Vagina (tissue), 2 donors: Measurements from ENCODE around the gene ADAMTSL3. TPM values are rescaled to one million over a fixed set of nuclear protein-coding genes. Genes with fewer than 3 reads are reported as not detected.

Experiments used
- DNase-seq, 2 donors: peaks; one replicate each; pipeline ENCODE4 v3.0.0-alpha.2; 2017; ENCODE audit errors: extremely low spot score in 2 of 2
- H3K27ac ChIP-seq: fragments of 200-600 bp; sonication (generic); one replicate; pipeline ENCODE4 v1.5.1; 2019
- H3K27me3 ChIP-seq: fragments of 200-600 bp; sonication (generic); one replicate; pipeline ENCODE4 v1.5.1; 2019
- H3K36me3 ChIP-seq, 2 donors: fragments of 200-600 bp; sonication (generic); one replicate each; pipeline ENCODE4 v1.5.1; 2017 to 2019
- H3K4me1 ChIP-seq: fragments of 200-600 bp; sonication (generic); one replicate; pipeline ENCODE4 v1.5.1; 2019
- H3K4me3 ChIP-seq, 2 donors: fragments of 200-600 bp; sonication (generic); 1 replicate in 1 of 2; 2 replicates in 1 of 2; pipeline ENCODE4 v1.5.1; 2016 to 2019
- H3K9me3 ChIP-seq: fragments of 200-600 bp; sonication (generic); one replicate; pipeline ENCODE4 v1.5.1; 2019
- CTCF ChIP-seq, 3 experiments: fragments of 450-650 bp in 2 of 3; fragments of 200-600 bp in 1 of 3; sonication (generic) in 1 of 3; IDR thresholded peaks; one replicate each; pipeline ENCODE4 v1.5.1; 2017 to 2019; ENCODE audit warnings: antibody characterized with exemption in 3 of 3, mild to moderate bottlenecking in 2 of 3, moderate library complexity in 2 of 3
- POLR2A ChIP-seq, 2 donors: fragments of 450-650 bp; IDR thresholded peaks; one replicate each; pipeline ENCODE4 v1.6.1; 2017; ENCODE audit warnings: antibody characterized with exemption in 2 of 2, mild to moderate bottlenecking in 2 of 2, moderate library complexity in 2 of 2
- POLR2AphosphoS5 ChIP-seq, 2 donors: sonication (generic); formaldehyde crosslinking; IDR thresholded peaks; one replicate each; pipeline ENCODE4 v1.9.0; 2017; ENCODE audit warnings: antibody characterized with exemption in 2 of 2, mild to moderate bottlenecking in 2 of 2, low read depth in 1 of 2; ENCODE audit not compliant: insufficient read depth in 1 of 2
- intact Hi-C: fragments of 100-400 bp; cut with DNase I; formaldehyde crosslinking; loops from one replicate; pipeline ENCODE4 v1.15.1; 2023
- total RNA-seq: library from RNA; depleted of rRNA; stranded (reverse); fragments of >200 nt; gene quantifications from one replicate; pipeline ENCODE4 v1.2.3, GENCODE V29; 2016

The ADAMTSL3 gene
- total RNA-seq, 1 donor from 2014 or later = 4.2 TPM

- Histone ChIP-seq H3K27me3 (no peaks in the 10 kb centered on the region), H3K27ac (no peak overlapping the region), H3K4me3 (no peak overlapping the region), H3K9me3 (no peaks in the 10 kb centered on the region), H3K4me1 (no peaks in the 10 kb centered on the region), H3K36me3 (no peaks in the 10 kb centered on the region)
- intact Hi-C loops = no loop called here
- DNase-seq = no peak
- TF ChIP-seq CTCF (IDR thresholded peaks at IDR 0.05) (no peak), POLR2A (IDR thresholded peaks at IDR 0.05) (no peak), POLR2AphosphoS5 (IDR thresholded peaks at IDR 0.05; ENCODE audit: insufficient read depth in 1 of 2, low read depth in 1 of 2) (no peak)
These were observed 316.5 kb downstream of the ADAMTSL3 start for GRCh38 chr15:83970295-83970890.

- TF ChIP-seq CTCF (IDR thresholded peaks at IDR 0.05) = no peak
- TF ChIP-seq POLR2AphosphoS5 (IDR thresholded peaks at IDR 0.05; ENCODE audit: insufficient read depth in 1 of 2, low read depth in 1 of 2) = no peak
- TF ChIP-seq POLR2A (IDR thresholded peaks at IDR 0.05) = no peak
- Histone ChIP-seq H3K9me3 (no peaks in the 10 kb centered on the region), H3K36me3 (no peaks in the 10 kb centered on the region), H3K27ac (no peak overlapping the region), H3K4me3 (no peak overlapping the region), H3K4me1 (no peaks in the 10 kb centered on the region), H3K27me3 (no peaks in the 10 kb centered on the region)
- intact Hi-C loops = no loop called here
- no peak for DNase-seq
These were observed 318.1 kb downstream of the ADAMTSL3 start for GRCh38 chr15:83971992-83972391.

DNA sequence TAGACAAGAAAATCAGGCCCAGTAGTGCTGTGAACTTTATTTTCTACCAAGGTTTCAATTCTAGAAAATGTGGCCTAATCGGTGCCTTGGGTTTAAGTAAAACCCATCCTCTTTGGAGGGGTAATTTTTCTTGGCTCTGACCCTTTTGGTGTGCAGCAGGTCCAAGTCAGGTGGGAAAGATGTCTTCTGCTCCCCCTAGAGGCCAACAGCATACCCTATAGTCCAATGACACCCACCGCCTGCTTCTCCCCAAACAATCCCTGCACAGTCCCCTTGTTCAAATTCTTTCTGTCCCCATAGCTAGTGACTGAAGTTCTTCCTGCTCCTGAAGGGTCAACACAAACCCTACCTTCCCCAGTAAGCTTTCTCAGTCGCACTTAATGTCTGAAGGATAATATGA is 319.9 kb downstream of the ADAMTSL3 start:
- Histone ChIP-seq H3K27me3 (no peaks in the 10 kb centered on the region), H3K27ac (no peak overlapping the region), H3K36me3 (no peaks in the 10 kb centered on the region), H3K9me3 (no peaks in the 10 kb centered on the region), H3K4me1 (no peaks in the 10 kb centered on the region), H3K4me3 (no peak overlapping the region)
- DNase-seq = no peak
- intact Hi-C loops = no loop called here
- TF ChIP-seq POLR2A (IDR thresholded peaks at IDR 0.05) (no peak), CTCF (IDR thresholded peaks at IDR 0.05) (no peak), POLR2AphosphoS5 (IDR thresholded peaks at IDR 0.05; ENCODE audit: insufficient read depth in 1 of 2, low read depth in 1 of 2) (no peak)

- TF ChIP-seq CTCF (IDR thresholded peaks at IDR 0.05) = no peak
- no peak for TF ChIP-seq POLR2AphosphoS5 (IDR thresholded peaks at IDR 0.05; ENCODE audit: insufficient read depth in 1 of 2, low read depth in 1 of 2)
- intact Hi-C loops = no loop called here
- Histone ChIP-seq H3K9me3 (no peaks in the 10 kb centered on the region), H3K36me3 (no peaks in the 10 kb centered on the region), H3K4me3 (no peak overlapping the region), H3K27me3 (no peaks in the 10 kb centered on the region), H3K27ac (no peak overlapping the region), H3K4me1 (no peaks in the 10 kb centered on the region)
- no peak for DNase-seq
These were observed 324.1 kb downstream of the ADAMTSL3 start for GRCh38 chr15:83977992-83978391.

DNA sequence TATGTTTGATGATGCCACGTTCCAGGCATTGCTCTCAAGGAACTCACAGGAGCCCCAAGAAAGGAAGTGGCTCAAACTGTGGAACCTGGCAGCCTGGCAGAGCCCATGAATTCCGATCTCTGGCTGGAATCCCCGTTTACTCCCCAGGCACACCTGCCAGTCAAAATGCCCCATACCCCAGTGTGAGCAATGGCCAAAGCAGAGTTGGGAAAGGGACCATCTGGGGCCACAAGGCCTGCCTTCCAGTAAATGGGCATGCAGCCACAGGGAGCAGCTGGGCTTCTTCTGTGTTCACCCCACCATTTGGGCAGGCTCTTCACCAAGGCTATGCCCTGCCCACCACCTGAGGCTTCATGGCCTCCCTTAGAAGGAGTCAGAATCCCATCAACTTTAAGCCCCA is 324.7 kb downstream of the ADAMTSL3 start:
- intact Hi-C loops = no loop called here
- H3K27me3 ChIP-seq = no peaks in the 10 kb centered on the region
- TF ChIP-seq POLR2A (IDR thresholded peaks at IDR 0.05) (no peak), CTCF (IDR thresholded peaks at IDR 0.05) (no peak), POLR2AphosphoS5 (IDR thresholded peaks at IDR 0.05; ENCODE audit: insufficient read depth in 1 of 2, low read depth in 1 of 2) (no peak)

More for the DNA sequence above, 324.7 kb downstream of the ADAMTSL3 start:
- no peaks in the 10 kb centered on the region for H3K36me3 ChIP-seq
- H3K9me3 ChIP-seq = no peaks in the 10 kb centered on the region
- H3K4me1 ChIP-seq = no peaks in the 10 kb centered on the region
- no peak overlapping the region for H3K4me3 ChIP-seq
- DNase-seq = no peak
- no peak overlapping the region for H3K27ac ChIP-seq
